Astrocyte (in vitro differentiated cells and primary cell): ENCODE data around the gene RSF1. TPM values are rescaled to one million over a fixed set of nuclear protein-coding genes. Genes with fewer than 3 reads are reported as not detected.

Source experiments
- DNase-seq: peaks from one replicate; pipeline ENCODE4 v3.0.0-alpha.2; 2010; ENCODE audit warnings: low read depth
- FAIRE-seq: peaks from 2 replicates; lab custom pipeline; 2011; peaks lifted over from hg19 to GRCh38; lab: Jason Lieb, UNC
- H2AFZ ChIP-seq: 2 replicates; pipeline ENCODE4 v1.6.0; 2012; ENCODE audit warnings: low read depth, low read length, inconsistent platforms
- H3K27ac ChIP-seq: 2 replicates; pipeline ENCODE4 v1.5.1; 2011; ENCODE audit warnings: low read depth, low read length, inconsistent platforms
- H3K27me3 ChIP-seq: 2 replicates; pipeline ENCODE4 v1.6.0; 2011; ENCODE audit warnings: low read length, inconsistent platforms; ENCODE audit not compliant: insufficient read depth
- H3K36me3 ChIP-seq: 2 replicates; pipeline ENCODE4 v1.5.1; 2011; ENCODE audit warnings: low read length, inconsistent platforms; ENCODE audit not compliant: insufficient read depth
- H3K4me1 ChIP-seq: 2 replicates; pipeline ENCODE4 v1.5.1; 2011; ENCODE audit warnings: low read length, inconsistent platforms; ENCODE audit not compliant: insufficient read depth
- H3K4me2 ChIP-seq: 2 replicates; pipeline ENCODE4 v1.6.0; 2012; ENCODE audit warnings: low read length, inconsistent platforms
- H3K4me3 ChIP-seq: 2 replicates; pipeline ENCODE4 v1.5.1; 2011; ENCODE audit warnings: low read depth, mild to moderate bottlenecking, low read length, inconsistent platforms; ENCODE audit not compliant: insufficient read depth
- H3K79me2 ChIP-seq: 2 replicates; pipeline ENCODE4 v1.6.0; 2012; ENCODE audit warnings: mild to moderate bottlenecking, low read length, inconsistent platforms; ENCODE audit not compliant: insufficient read depth
- H3K9ac ChIP-seq: 2 replicates; pipeline ENCODE4 v1.6.0; 2012; ENCODE audit warnings: mild to moderate bottlenecking, low read length, inconsistent platforms
- H3K9me3 ChIP-seq: 2 replicates; pipeline ENCODE4 v1.5.1; 2012; ENCODE audit warnings: low read depth, mild to moderate bottlenecking, low read length, inconsistent platforms; ENCODE audit not compliant: insufficient read depth
- H4K20me1 ChIP-seq: 2 replicates; pipeline ENCODE4 v1.6.0; 2012; ENCODE audit warnings: low read length, inconsistent platforms; ENCODE audit not compliant: insufficient read depth
- H3K27ac Mint-ChIP-seq: one replicate; pipeline ENCODE4 v1.8.0; 2021; ENCODE audit warnings: mild to moderate bottlenecking, mixed read lengths; ENCODE audit not compliant: unreplicated experiment
- H3K27me3 Mint-ChIP-seq: one replicate; pipeline ENCODE4 v1.8.0; 2021; ENCODE audit warnings: low read depth, mixed read lengths; ENCODE audit not compliant: unreplicated experiment
- H3K36me3 Mint-ChIP-seq: one replicate; pipeline ENCODE4 v1.8.0; 2021; ENCODE audit warnings: low read depth, mixed read lengths; ENCODE audit not compliant: unreplicated experiment
- H3K4me1 Mint-ChIP-seq: one replicate; pipeline ENCODE4 v1.8.0; 2021; ENCODE audit warnings: low read depth, mixed read lengths; ENCODE audit not compliant: unreplicated experiment
- H3K4me3 Mint-ChIP-seq: one replicate; pipeline ENCODE4 v1.8.0; 2021; ENCODE audit warnings: mild to moderate bottlenecking, moderate library complexity, mixed read lengths; ENCODE audit not compliant: unreplicated experiment
- H3K9me3 Mint-ChIP-seq: one replicate; pipeline ENCODE4 v1.8.0; 2021; ENCODE audit warnings: mild to moderate bottlenecking, mixed read lengths; ENCODE audit not compliant: unreplicated experiment
- CTCF ChIP-seq: IDR thresholded peaks from 2 replicates; pipeline ENCODE4 v1.5.1; 2011; ENCODE audit warnings: low read depth, mild to moderate bottlenecking, inconsistent platforms, low read length, moderate library complexity; ENCODE audit not compliant: insufficient read depth
- EZH2 ChIP-seq: IDR thresholded peaks from 2 replicates; pipeline ENCODE4 v1.6.1; 2012; ENCODE audit warnings: mild to moderate bottlenecking, low read length, inconsistent platforms; ENCODE audit not compliant: insufficient read depth
- total RNA-seq: library from RNA; stranded (reverse); gene quantifications from 2 replicates; pipeline ENCODE4 v1.2.1, GENCODE V29; 2021

RSF1 gene
- total RNA-seq, 1 donor from 2014 or later, result 84.0 TPM

DNA sequence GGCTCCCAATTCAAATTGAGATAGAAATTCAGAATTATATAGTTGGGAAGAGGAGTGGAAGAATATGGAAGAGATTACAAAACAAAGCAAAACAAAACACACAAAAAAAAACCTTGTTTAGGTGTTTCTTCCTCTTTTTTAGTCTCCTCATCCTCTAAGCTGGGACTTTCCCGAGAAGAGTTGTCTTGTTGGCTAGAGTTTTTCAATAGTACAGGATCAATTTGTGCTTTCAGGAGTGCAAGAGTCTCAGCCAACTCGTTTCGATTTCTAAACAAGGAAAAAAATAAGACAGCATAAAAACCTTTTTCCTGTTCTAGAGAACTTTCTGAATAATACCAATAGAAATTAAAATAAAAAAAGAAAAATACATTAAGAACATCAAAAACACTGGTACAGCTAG is 95.1 kb downstream of the RSF1 start:
- H3K4me1 Mint-ChIP-seq, result peaks cover 3% of the 10 kb centered on the region
- H3K27ac Mint-ChIP-seq, result no peak overlapping the region
- Histone ChIP-seq H3K4me1 (no peaks in the 10 kb centered on the region), H2AFZ (no peak overlapping the region), H3K27ac (no peak overlapping the region), H3K4me2 (no peak overlapping the region), H3K9ac (no peak overlapping the region), H4K20me1 (peaks cover 12% of the 10 kb centered on the region), H3K79me2 (no peaks in the 10 kb centered on the region), H3K4me3 (no peak overlapping the region), H3K9me3 (no peaks in the 10 kb centered on the region), H3K36me3 (peaks cover 12% of the 10 kb centered on the region), H3K27me3 (no peaks in the 10 kb centered on the region)
- no peak for FAIRE-seq
- TF ChIP-seq CTCF (no peak), EZH2 (no peak)
- H3K36me3 Mint-ChIP-seq, result peaks cover 19% of the 10 kb centered on the region
- no peak overlapping the region for H3K4me3 Mint-ChIP-seq
- H3K27me3 Mint-ChIP-seq, result no peaks in the 10 kb centered on the region
- peaks cover 2% of the 10 kb centered on the region for H3K9me3 Mint-ChIP-seq
- DNase-seq, result no peak

GRCh38 chr11:77724636-77725035 is 95.9 kb downstream of the RSF1 start:
- DNase-seq (no peak), FAIRE-seq (no peak)
- Mint-ChIP-seq H3K36me3 (peaks cover 16% of the 10 kb centered on the region), H3K9me3 (no peaks in the 10 kb centered on the region), H3K27me3 (no peaks in the 10 kb centered on the region), H3K4me3 (no peak overlapping the region), H3K27ac (no peak overlapping the region), H3K4me1 (peaks cover 3% of the 10 kb centered on the region)
- no peaks in the 10 kb centered on the region for H3K27me3 ChIP-seq
- H3K9ac ChIP-seq, result no peak overlapping the region
- no peak overlapping the region for H3K4me3 ChIP-seq
- H3K9me3 ChIP-seq, result no peaks in the 10 kb centered on the region
- H3K4me2 ChIP-seq, result no peak overlapping the region
- no peak overlapping the region for H2AFZ ChIP-seq
- H4K20me1 ChIP-seq, result peaks cover 12% of the 10 kb centered on the region
- no peaks in the 10 kb centered on the region for H3K79me2 ChIP-seq
- TF ChIP-seq CTCF (no peak), EZH2 (no peak)
- no peaks in the 10 kb centered on the region for H3K4me1 ChIP-seq
- peaks cover 12% of the 10 kb centered on the region for H3K36me3 ChIP-seq
- no peak overlapping the region for H3K27ac ChIP-seq

GRCh38 chr11:77723024-77723423 is 97.5 kb downstream of the RSF1 start:
- Histone ChIP-seq H3K79me2 (no peaks in the 10 kb centered on the region), H3K36me3 (peaks cover 12% of the 10 kb centered on the region), H3K27ac (no peak overlapping the region), H3K4me3 (no peak overlapping the region), H3K27me3 (no peaks in the 10 kb centered on the region), H2AFZ (no peak overlapping the region), H3K4me1 (no peaks in the 10 kb centered on the region), H3K4me2 (no peak overlapping the region), H3K9ac (no peak overlapping the region), H3K9me3 (no peaks in the 10 kb centered on the region), H4K20me1 (peaks cover 4% of the 10 kb centered on the region)
- FAIRE-seq (no peak), DNase-seq (no peak)
- H3K36me3 Mint-ChIP-seq, result peaks cover 19% of the 10 kb centered on the region
- no peaks in the 10 kb centered on the region for H3K9me3 Mint-ChIP-seq
- no peak overlapping the region for H3K27ac Mint-ChIP-seq
- H3K27me3 Mint-ChIP-seq, result no peaks in the 10 kb centered on the region
- H3K4me3 Mint-ChIP-seq, result no peak overlapping the region
- TF ChIP-seq CTCF (no peak), EZH2 (no peak)
- H3K4me1 Mint-ChIP-seq, result peaks cover 3% of the 10 kb centered on the region
